Neural crest cell (in vitro differentiated cells): Measurements from ENCODE around the gene C1QTNF6. TPM values are rescaled to one million over a fixed set of nuclear protein-coding genes. Genes with fewer than 3 reads are reported as not detected.

Experiments
- DNase-seq: peaks from one replicate; pipeline ENCODE4 v3.0.0; 2021; ENCODE audit warnings: low read depth, mixed read lengths, low spot score
- H3K27ac Mint-ChIP-seq: one replicate; pipeline ENCODE4 v1.8.0; 2021; ENCODE audit warnings: mild to moderate bottlenecking, mixed read lengths; ENCODE audit not compliant: unreplicated experiment
- H3K27me3 Mint-ChIP-seq: 2 replicates; pipeline ENCODE4 v1.8.0; 2021; ENCODE audit warnings: low read depth, mild to moderate bottlenecking, mixed read lengths
- H3K36me3 Mint-ChIP-seq: 2 replicates; pipeline ENCODE4 v1.8.0; 2021; ENCODE audit warnings: low read depth, mild to moderate bottlenecking, mixed read lengths
- H3K4me1 Mint-ChIP-seq: 2 replicates; pipeline ENCODE4 v1.8.0; 2021; ENCODE audit warnings: mixed read lengths
- H3K4me3 Mint-ChIP-seq: one replicate; pipeline ENCODE4 v1.8.0; 2021; ENCODE audit warnings: mild to moderate bottlenecking, mixed read lengths
- H3K9me3 Mint-ChIP-seq: 2 replicates; pipeline ENCODE4 v1.8.0; 2021; ENCODE audit warnings: mixed read lengths
- total RNA-seq: library from RNA; stranded (reverse); gene quantifications from 2 replicates; pipeline ENCODE4 v1.2.1, GENCODE V29; 2021
- TF ChIP-seq, protein P1 (sequence below): fragments of 200-600 bp; sonication (generic); conservative IDR thresholded peaks from 2 replicates; pipeline ENCODE4 v1.5.0; 2021; ENCODE audit warnings: antibody characterized with exemption, mild to moderate bottlenecking

The C1QTNF6 gene
- total RNA-seq, 1 donor from 2014 or later: 13.6 TPM

GRCh38 chr22:37213941-37214730, 26.1 kb upstream of the C1QTNF6 start:
- Mint-ChIP-seq H3K4me1 (peaks cover 13% of the 10 kb centered on the region), H3K27me3 (peaks cover 8% of the 10 kb centered on the region), H3K9me3 (no peaks in the 10 kb centered on the region), H3K36me3 (no peaks in the 10 kb centered on the region), H3K4me3 (no peak overlapping the region), H3K27ac (peak overlapping the region; percentile 80)
- TF ChIP-seq, protein P1, sequence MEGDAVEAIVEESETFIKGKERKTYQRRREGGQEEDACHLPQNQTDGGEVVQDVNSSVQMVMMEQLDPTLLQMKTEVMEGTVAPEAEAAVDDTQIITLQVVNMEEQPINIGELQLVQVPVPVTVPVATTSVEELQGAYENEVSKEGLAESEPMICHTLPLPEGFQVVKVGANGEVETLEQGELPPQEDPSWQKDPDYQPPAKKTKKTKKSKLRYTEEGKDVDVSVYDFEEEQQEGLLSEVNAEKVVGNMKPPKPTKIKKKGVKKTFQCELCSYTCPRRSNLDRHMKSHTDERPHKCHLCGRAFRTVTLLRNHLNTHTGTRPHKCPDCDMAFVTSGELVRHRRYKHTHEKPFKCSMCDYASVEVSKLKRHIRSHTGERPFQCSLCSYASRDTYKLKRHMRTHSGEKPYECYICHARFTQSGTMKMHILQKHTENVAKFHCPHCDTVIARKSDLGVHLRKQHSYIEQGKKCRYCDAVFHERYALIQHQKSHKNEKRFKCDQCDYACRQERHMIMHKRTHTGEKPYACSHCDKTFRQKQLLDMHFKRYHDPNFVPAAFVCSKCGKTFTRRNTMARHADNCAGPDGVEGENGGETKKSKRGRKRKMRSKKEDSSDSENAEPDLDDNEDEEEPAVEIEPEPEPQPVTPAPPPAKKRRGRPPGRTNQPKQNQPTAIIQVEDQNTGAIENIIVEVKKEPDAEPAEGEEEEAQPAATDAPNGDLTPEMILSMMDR: no peak
- DNase-seq: no peak

DNA sequence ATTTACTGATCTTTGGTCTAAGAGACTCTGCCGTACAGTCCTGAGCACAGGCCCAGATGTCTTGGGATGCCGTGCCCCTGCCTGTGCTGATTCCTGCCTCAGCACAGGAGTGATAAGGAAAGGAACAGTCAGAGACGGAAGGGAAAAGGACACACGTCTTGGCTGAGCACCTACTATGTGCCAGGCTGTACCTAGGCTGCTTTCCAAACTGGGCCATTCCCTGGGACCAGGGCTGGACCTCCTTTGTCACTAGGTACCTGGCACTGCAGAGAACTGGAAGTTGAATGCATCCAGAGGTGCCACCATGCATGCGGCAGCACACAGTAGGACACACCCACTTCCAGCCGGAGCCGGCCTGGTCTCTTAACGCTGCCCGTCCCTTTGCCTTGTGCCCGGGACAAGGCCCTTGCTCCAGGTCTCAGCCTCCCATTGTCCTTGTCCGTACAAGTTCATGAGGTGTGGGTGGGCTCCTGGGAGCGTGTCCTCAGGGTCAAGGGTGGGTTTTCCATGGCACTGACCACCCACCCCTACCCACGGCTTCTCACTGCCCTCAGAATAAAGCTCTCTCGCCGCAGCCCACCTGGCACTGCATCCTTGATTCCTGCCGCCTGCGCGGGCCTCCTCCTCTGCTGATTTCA, 25.3 kb upstream of the C1QTNF6 start:
- no peaks in the 10 kb centered on the region for H3K9me3 Mint-ChIP-seq
- H3K27me3 Mint-ChIP-seq: peaks cover 2% of the 10 kb centered on the region
- TF ChIP-seq, protein P1: no peak
- DNase-seq: no peak
- H3K27ac Mint-ChIP-seq: no peak overlapping the region
- H3K36me3 Mint-ChIP-seq: no peaks in the 10 kb centered on the region
- no peak overlapping the region for H3K4me3 Mint-ChIP-seq
- H3K4me1 Mint-ChIP-seq: peaks cover 13% of the 10 kb centered on the region

DNA sequence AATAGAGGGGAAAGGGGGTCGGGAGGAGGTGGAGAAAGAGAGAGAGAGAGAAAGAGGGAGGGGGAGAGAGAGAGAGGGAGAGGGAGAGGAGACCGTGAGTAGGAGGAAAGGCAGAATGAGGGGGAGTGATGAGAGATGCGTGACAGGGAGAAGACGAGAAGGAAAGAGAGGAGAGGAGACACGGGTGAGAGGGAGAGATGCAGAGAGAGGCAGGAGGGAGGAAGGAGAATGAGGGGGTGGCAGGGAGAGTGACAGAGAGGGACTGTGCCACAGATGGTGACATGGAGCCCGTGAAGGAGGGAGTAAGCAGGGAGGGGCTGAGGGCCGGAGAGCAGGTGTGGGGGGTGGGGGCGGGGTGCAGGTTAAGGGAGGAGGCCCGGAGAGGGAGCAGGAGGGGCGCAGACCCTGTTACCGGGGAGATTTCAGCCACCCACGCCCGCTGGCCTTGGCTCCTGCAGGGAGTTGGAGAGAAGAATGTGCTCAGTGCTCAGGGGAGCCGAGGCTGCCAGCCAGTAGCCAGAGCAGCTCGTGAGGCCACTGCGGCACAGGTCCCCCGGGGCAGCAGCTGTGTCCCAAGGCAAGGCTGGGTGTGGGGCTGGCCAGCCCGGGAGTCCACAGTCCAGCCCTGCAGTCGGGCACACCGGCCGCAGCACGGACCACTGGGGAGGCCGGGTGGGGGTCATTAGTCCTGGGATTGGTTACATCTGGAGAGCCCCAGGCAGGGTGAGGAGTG, 24.3 kb upstream of the C1QTNF6 start, which contains the start of gene SSTR3:
SSTR3 (minus strand) TSS at position 304 of the 733 bp plus-strand sequence. CDS start 4,674 bp downstream, outside the sequence.
- H3K4me3 Mint-ChIP-seq: no peak within 1 kb of the TSS

GRCh38 chr22:37211866-37212173, 23.8 kb upstream of the C1QTNF6 start:
- Mint-ChIP-seq H3K27ac (no peak overlapping the region), H3K4me1 (peaks cover 13% of the 10 kb centered on the region), H3K27me3 (peaks cover 2% of the 10 kb centered on the region), H3K36me3 (no peaks in the 10 kb centered on the region), H3K9me3 (no peaks in the 10 kb centered on the region), H3K4me3 (no peak overlapping the region)
- TF ChIP-seq, protein P1: no peak
- no peak for DNase-seq

More for the DNA sequence above, 24.3 kb upstream of the C1QTNF6 start, which contains the start of gene SSTR3:
- DNase-seq: peak; percentile 16
- TF ChIP-seq, protein P1: no peak
- Mint-ChIP-seq H3K27me3 (peaks cover 2% of the 10 kb centered on the region), H3K9me3 (no peaks in the 10 kb centered on the region), H3K36me3 (no peaks in the 10 kb centered on the region), H3K27ac (no peak within 1 kb of the TSS), H3K4me1 (peaks cover 13% of the 10 kb centered on the region)

DNA sequence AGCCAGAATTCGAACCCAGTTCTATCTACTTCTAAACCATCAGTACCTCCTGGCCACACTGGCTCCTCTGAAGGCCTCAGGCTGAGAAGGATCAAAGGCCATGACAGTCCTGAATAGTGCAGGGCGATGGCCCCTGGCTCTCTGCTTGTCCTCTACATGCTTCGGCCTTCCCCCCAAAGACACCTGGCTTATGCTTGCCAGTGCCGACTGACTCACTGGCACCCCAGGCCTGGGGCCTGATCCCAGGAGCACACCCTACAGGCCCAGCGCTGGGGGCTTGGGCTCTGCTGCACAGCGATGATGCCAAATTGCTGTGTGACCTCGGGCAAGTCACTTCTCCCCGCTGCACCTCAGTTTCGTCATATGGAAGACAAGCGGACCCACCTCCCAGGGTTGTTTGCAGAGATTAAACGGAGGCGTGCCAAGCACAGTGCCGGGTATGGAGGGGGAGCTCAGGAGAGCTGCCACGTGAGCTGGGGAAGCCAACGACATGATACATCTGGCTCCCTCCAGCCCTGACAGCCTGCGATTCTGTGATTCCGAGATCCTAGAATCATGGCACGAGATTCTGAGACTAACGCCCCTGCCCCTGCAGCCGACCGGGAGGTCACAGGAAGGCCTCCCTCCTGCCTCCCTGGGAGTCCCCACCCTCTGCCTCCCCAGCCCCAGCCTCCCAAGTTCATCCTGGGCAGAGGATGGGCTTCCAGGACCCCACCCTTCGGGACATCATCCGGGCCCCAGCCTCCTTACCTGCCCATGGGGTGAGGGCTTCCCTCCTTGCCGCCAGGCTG, 23.2 kb upstream of the C1QTNF6 start:
- no peak overlapping the region for H3K4me3 Mint-ChIP-seq
- TF ChIP-seq, protein P1: no peak
- DNase-seq: no peak
- H3K27ac Mint-ChIP-seq: no peak overlapping the region
- H3K9me3 Mint-ChIP-seq: no peaks in the 10 kb centered on the region
- H3K36me3 Mint-ChIP-seq: no peaks in the 10 kb centered on the region
- peaks cover 13% of the 10 kb centered on the region for H3K4me1 Mint-ChIP-seq
- H3K27me3 Mint-ChIP-seq: peaks cover 2% of the 10 kb centered on the region
